Thymus (tissue), 11 donors: ENCODE measurements around the gene FOXL3. TPM values are rescaled to one million over a fixed set of nuclear protein-coding genes. Genes with fewer than 3 reads are reported as not detected.
"Not testable (repeated sequence)": the region's sequence is repeated elsewhere in the genome, so short reads cannot be mapped to it uniquely, and the experiment has no call there.

Experiments
- DNase-seq, 9 donors: peaks; one replicate each; pipeline ENCODE4 v3.0.0-alpha.2; 2013; ENCODE audit warnings: low spot score in 9 of 9, low read depth in 6 of 9, missing footprints in 1 of 9
- H3K27ac ChIP-seq, 2 donors: one replicate each; pipeline ENCODE4 v1.5.1; 2013; ENCODE audit warnings: control low read depth in 1 of 2, low read depth in 1 of 2, low read length in 1 of 2, mild to moderate bottlenecking in 1 of 2, moderate library complexity in 1 of 2
- H3K27me3 ChIP-seq, 2 donors: one replicate each; pipeline ENCODE4 v1.5.1; 2013; ENCODE audit warnings: low read length in 1 of 2; ENCODE audit not compliant: control insufficient read depth in 2 of 2, insufficient read depth in 1 of 2
- H3K36me3 ChIP-seq, 2 donors: one replicate each; pipeline ENCODE4 v1.5.1; 2013; ENCODE audit warnings: low read length in 1 of 2, mild to moderate bottlenecking in 1 of 2, moderate library complexity in 1 of 2; ENCODE audit not compliant: control insufficient read depth in 2 of 2, insufficient read depth in 2 of 2
- H3K4me1 ChIP-seq, 2 donors: one replicate each; pipeline ENCODE4 v1.5.1; 2013; ENCODE audit warnings: low read length in 2 of 2; ENCODE audit not compliant: control insufficient read depth in 2 of 2, insufficient read depth in 2 of 2
- H3K4me3 ChIP-seq, 2 donors: one replicate each; pipeline ENCODE4 v1.5.1; 2013; ENCODE audit warnings: low read length in 2 of 2, control low read depth in 1 of 2, mild to moderate bottlenecking in 1 of 2
- H3K9me3 ChIP-seq, 2 donors: one replicate each; pipeline ENCODE4 v1.5.1; 2013; ENCODE audit warnings: low read length in 1 of 2, mild to moderate bottlenecking in 1 of 2; ENCODE audit not compliant: control insufficient read depth in 2 of 2, insufficient read depth in 1 of 2
- WGBS: extraction: QIAGEN DNeasy Blood & Tissue Kit; methylation state at CpG from one replicate; pipeline ENCODE4 v1.1.7; 2013; 5-methylcytosine and 5-hydroxymethylcytosine counted together
- polyA plus RNA-seq: library from polyadenylated mRNA; stranded (reverse); fragments of 200-250 nt; gene quantifications from one replicate; pipeline ENCODE4 v1.2.3, GENCODE V29; 2013
- total RNA-seq: library from RNA; stranded (reverse); fragments of 120-200 nt; gene quantifications from one replicate; pipeline ENCODE4 v1.2.4, GENCODE V29; 2013
- donor health status: healthy.

The FOXL3 gene
- total and polyA plus RNA-seq, 2 donors, result 0.19 TPM; not detected in 1

DNA sequence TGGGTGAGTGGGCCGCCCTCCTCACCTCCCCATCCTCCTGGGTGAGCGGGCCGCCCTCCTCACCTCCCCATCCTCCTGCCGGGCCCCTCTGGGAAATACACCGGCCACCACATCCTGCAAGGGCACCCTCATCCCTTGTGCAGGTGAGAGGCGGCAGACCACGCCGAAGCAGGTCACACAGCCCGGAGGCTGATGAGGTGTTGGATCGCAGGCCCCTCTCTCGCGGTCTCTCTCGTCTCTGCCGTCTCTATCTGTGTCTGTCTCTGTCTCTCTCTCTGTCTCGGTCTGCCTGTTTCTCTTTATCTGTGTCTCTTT, 30.8 kb upstream of the FOXL3 start:
- Histone ChIP-seq H3K36me3 (no peaks in the 10 kb centered on the region), H3K4me1 (no peaks in the 10 kb centered on the region)
- DNase-seq, result no peak

DNA sequence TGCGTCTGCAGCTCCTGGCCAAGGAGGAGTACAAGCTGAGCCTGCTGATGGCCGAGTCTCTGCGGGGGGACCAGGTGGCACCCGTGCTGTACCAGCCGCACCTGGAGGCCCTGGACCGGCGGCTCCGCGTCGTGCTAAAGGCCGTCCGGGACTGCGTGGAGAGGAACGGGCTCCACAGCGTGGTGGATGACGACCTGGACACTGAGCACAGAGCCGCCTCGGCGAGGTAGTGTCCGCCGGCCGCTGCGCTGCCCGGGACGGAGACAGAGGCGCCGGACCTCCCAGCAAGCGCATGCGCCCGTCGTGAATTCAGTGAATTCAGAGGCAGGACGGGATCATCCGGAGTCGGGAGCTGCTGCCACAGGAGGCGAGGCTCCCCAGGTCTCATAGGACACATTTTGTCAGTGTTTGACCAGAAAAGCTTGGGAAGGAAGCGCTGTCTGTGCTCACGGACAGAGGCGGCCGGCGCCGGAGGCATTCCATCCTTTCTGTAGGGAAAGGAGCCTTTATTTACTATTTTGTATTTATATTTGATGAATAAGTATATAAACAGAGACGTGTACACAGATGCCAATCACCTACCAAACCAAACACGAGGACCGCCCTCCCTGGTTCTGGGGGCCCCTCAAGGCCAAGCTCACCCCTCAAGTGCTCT, 30.1 kb upstream of the FOXL3 start:
- Histone ChIP-seq H3K4me3 (no peak overlapping the region), H3K4me1 (no peaks in the 10 kb centered on the region), H3K27me3 (no peaks in the 10 kb centered on the region), H3K9me3 (peaks cover 3 to 88% of the 10 kb centered on the region in 2 donors), H3K27ac (no peak overlapping the region), H3K36me3 (no peaks in the 10 kb centered on the region)
- 97% methylated on average over 44 of the region's 44 CpGs for WGBS
- no peak for DNase-seq

More for the DNA sequence above, 30.8 kb upstream of the FOXL3 start:
- H3K27me3 ChIP-seq, result no peaks in the 10 kb centered on the region
- H3K27ac ChIP-seq, result no peak overlapping the region
- H3K4me3 ChIP-seq, result no peak overlapping the region
- 96% methylated on average over 15 of the region's 15 CpGs for WGBS
- peaks cover 3 to 85% of the 10 kb centered on the region in 2 donors for H3K9me3 ChIP-seq

DNA sequence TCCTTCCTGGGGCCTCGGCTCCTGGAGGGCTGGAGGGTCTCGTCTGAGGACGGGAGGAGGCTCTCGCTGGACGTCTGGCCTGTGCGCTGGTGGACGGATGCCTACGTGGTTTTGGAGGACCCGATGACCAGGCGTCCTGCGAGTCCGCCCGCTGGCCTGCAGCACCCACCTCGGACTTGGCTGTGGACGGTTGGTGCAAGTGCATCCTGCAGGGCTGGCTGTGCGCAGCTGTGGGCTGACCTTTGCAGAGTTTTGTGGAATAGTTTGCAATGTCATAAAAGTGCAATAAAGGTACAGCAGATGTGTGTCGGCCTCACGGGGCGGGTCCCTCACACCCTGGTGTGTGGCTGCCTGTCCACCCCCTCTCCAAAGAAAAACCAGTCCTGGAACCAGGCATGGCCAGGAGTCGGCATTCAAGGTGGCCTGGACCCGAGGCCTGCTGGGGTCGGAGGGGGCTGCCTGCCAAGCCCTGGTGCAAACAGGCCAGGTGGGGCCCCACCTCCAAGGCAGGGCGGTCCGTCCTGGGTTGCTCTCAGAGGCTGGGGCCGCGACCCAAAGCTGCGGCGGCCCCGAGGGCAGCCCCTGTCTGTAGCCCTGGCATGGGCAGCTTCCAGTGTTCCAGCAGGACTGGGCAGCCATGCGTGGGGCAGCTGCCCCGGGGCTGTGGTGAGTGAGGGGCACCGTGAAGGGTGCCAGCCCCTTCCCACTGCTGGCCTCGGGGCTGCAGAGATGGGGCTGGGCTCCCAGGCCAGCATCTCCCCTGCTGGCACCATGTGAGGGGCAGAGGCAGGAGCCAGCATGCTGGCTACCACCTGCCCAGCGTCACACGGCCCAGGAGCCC, 29.3 kb upstream of the FOXL3 start:
- Histone ChIP-seq H3K9me3 (peaks cover 3 to 81% of the 10 kb centered on the region in 2 donors), H3K4me1 (no peaks in the 10 kb centered on the region), H3K27me3 (no peaks in the 10 kb centered on the region), H3K36me3 (no peaks in the 10 kb centered on the region), H3K27ac (no peak overlapping the region), H3K4me3 (no peak overlapping the region)
- 96% methylated on average over 35 of the region's 35 CpGs for WGBS
- DNase-seq, result no peak

DNA sequence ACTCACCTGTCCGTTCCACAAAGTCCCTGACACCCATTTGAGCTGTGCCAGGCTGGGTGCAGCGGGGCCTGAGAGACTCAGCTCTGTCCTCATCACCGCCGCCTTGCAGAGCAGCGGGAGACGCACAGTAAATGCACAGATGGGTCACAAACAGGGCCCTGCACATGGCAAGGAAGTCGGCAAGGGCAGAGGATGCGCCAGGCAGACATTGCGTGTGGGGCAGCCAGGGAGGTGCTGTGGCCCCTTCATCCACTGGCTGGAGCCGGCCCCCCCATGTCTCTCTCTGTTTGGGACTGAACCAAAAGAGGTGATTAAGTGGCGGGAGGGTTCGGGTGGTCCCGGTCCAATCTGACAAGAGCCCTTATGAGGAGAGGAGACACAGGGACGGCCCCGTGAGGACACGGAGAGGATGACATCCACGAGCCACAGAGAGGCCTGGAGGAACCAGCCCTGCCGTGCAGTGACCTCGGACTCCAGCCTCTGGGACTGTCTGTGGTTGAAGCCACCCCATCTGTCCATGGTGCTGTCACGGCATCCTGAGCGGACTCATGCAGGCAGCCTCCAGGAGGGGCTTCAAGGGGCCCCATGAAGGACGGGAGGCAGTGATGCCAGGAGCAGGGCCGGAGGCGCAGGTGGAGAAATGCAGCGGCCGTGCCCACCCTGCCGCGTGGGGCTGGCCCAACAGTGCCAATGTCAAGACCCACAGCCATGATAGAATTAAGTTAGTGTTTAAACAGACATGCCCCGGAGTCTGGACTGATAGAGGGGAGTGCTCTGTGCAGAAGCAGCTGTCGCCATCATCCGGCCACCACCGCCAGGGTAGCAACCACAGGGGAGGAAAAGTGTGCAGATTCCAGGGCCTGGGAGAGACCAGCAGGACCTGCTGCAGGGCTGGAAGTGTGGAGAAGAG, 28.4 kb upstream of the FOXL3 start:
- WGBS, result 93% methylated on average over 32 of the region's 32 CpGs
- Histone ChIP-seq H3K4me1 (no peaks in the 10 kb centered on the region), H3K36me3 (no peaks in the 10 kb centered on the region)

DNA sequence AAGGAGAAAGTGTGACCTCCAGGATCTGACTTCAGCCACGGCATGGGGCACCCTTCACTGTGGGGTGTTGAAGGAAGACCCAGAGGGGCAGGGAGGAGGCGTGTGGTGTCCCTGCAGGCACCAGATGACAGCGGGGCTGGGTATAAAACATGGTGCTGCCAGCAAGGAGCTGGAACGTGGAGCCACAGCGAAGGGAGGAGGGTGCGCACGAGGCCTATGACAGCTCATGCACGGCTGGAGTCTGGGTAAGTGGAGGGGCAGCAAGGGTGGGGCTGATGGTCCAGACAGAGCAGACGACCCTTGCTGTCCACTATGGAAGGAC, 27.8 kb upstream of the FOXL3 start:
- Histone ChIP-seq H3K4me3 (no peak overlapping the region), H3K9me3 (peaks cover 3 to 65% of the 10 kb centered on the region in 2 donors), H3K36me3 (no peaks in the 10 kb centered on the region), H3K4me1 (no peaks in the 10 kb centered on the region), H3K27ac (no peak overlapping the region), H3K27me3 (no peaks in the 10 kb centered on the region)
- WGBS, result 96% methylated on average over 9 of the region's 9 CpGs
- DNase-seq, result no peak

More for the DNA sequence above, 28.4 kb upstream of the FOXL3 start:
- Histone ChIP-seq H3K9me3 (peaks cover 3 to 72% of the 10 kb centered on the region in 2 donors), H3K4me3 (no peak overlapping the region), H3K27ac (no peak overlapping the region), H3K27me3 (no peaks in the 10 kb centered on the region)
- DNase-seq, result no peak

DNA sequence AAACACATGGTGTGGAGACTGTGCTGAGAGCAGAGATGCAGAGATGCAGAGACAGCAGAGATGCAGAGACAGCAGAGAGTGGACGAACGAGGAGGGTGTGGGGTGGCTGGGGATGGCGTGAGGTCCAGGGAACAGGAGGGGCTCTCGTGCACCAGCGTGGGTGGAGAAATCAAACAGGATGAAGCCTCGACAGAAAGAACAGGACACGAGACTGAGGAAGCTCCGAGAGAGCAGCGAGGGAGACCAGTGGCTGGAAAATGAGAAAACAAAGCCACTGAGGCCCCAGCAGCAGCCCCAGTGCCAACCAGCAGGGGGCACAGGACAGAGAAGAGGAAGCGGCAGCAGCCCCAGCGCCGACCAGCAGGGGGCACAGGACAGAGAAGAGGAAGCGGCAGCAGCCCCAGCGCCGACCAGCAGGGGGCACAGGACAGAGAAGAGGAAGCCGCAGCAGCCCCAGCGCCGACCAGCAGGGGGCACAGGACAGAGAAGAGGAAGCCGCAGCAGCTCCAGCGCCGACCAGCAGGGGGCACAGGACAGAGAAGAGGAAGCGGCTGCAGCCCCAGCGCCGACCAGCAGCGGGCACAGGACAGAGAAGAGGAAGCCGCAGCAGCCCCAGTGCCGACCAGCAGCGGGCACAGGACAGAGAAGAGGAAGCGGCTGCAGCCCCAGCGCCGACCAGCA, 27.2 kb upstream of the FOXL3 start:
- WGBS, result 95% methylated on average over 29 of the region's 31 CpGs
- not testable (repeated sequence) for H3K27me3 ChIP-seq, DNase-seq, H3K4me1 ChIP-seq, H3K4me3 ChIP-seq, H3K36me3 ChIP-seq, H3K27ac ChIP-seq
- H3K9me3 ChIP-seq, result peaks cover 3 to 60% of the 10 kb centered on the region in 2 donors

DNA sequence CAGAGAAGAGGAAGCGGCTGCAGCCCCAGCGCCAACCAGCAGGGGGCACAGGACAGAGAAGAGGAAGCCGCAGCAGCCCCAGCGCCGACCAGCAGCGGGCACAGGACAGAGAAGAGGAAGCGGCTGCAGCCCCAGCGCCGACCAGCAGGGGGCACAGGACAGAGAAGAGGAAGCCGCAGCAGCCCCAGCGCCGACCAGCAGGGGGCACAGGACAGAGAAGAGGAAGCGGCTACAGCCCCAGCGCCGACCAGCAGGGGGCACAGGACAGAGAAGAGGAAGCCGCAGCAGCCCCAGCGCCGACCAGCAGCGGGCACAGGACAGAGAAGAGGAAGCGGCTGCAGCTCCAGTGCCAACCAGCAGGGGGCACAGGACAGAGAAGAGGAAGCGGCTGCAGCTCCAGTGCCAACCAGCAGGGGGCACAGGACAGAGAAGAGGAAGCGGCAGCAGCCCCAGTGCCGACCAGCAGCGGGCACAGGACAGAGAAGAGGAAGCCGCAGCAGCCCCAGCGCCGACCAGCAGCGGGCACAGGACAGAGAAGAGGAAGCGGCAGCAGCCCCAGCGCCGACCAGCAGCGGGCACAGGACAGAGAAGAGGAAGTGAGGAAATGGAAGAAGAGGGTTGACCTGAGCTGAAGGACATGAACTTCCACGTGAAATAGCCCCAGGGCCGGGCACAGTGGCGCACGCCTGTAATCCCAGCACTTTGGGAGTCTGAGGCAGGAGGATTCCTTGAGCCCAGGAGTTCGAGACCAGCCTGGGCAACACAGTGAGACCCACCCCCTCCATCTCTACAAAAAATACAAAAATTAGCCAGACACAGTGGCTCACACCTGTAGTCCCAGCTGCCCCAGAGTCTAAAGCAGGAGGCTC, 26.3 kb upstream of the FOXL3 start:
- not testable (repeated sequence) for DNase-seq, H3K27me3 ChIP-seq

DNA sequence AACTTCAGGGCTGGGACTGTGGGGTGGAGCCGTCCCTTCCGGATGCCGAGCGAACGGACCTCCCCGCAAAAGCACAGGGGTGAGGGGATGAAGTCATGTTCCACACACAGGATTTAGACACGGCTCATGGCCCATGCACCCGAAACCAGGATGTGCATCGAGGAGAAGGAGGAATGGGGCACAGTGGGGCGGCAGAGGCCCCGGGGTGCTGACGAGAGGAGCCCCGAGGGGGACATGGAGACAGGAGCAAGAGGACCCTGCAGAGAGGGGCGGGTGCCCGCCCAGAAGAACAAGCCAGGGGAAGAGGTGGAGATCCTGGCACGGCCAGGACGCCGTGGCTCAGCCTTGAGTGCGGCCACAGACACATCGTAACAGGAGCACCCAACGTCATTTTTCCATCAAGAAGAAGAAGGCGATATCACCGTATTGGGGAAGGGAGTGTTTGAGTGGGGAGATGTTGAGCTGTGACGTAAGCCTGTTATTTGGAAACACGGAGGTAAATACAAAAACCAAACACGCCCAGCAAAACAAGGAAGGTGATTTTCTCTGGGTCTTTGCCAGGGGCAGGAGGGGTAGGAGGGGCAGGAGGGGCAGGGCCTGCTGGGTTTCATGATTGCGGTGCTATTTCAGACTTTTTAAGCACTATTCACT, 25.3 kb upstream of the FOXL3 start:
- H3K9me3 ChIP-seq, result peaks cover 3 to 44% of the 10 kb centered on the region in 2 donors
- H3K36me3 ChIP-seq, result no peaks in the 10 kb centered on the region
- H3K4me3 ChIP-seq, result no peak overlapping the region
- no peaks in the 10 kb centered on the region for H3K27me3 ChIP-seq
- no peak overlapping the region for H3K27ac ChIP-seq
- no peaks in the 10 kb centered on the region for H3K4me1 ChIP-seq
- 88% methylated on average over 27 of the region's 27 CpGs for WGBS
- no peak for DNase-seq

More for the DNA sequence above, 26.3 kb upstream of the FOXL3 start:
- H3K27ac ChIP-seq, H3K4me3 ChIP-seq, H3K36me3 ChIP-seq, H3K4me1 ChIP-seq: not testable (repeated sequence)
- peaks cover 3 to 54% of the 10 kb centered on the region in 2 donors for H3K9me3 ChIP-seq
- 55% methylated on average over 35 of the region's 37 CpGs for WGBS
